Neural progenitor cell (in vitro differentiated cells): ENCODE measurements around the gene ERICH4. TPM values are rescaled to one million over a fixed set of nuclear protein-coding genes. Genes with fewer than 3 reads are reported as not detected.
"Not testable (repeated sequence)": the region's sequence is repeated elsewhere in the genome, so short reads cannot be mapped to it uniquely, and the experiment has no call there.

Experiments used
- DNase-seq: peaks from one replicate; pipeline ENCODE4 v3.0.0-alpha.2; 2016; ENCODE audit warnings: low spot score
- H2AFZ ChIP-seq: fragments of 200-600 bp; sonication (generic); replicated peaks from 2 replicates; pipeline ENCODE4 v1.6.1; 2016; ENCODE audit warnings: antibody characterized with exemption
- H3F3A ChIP-seq: fragments of 200-600 bp; sonication (generic); 2 replicates; pipeline ENCODE4 v1.6.1; 2016; ENCODE audit warnings: antibody characterized with exemption, low read depth
- H3K27ac ChIP-seq: fragments of 200-600 bp; sonication (generic); 2 replicates; pipeline ENCODE4 v1.5.1; 2016; ENCODE audit warnings: mild to moderate bottlenecking
- H3K27me3 ChIP-seq: fragments of 200-600 bp; sonication (generic); 2 replicates; pipeline ENCODE4 v1.6.1; 2016; ENCODE audit warnings: mild to moderate bottlenecking, moderate library complexity
- H3K36me3 ChIP-seq: fragments of 200-600 bp; sonication (generic); 2 replicates; pipeline ENCODE4 v1.5.1; 2016
- H3K4me1 ChIP-seq: fragments of 200-600 bp; sonication (generic); 2 replicates; pipeline ENCODE4 v1.6.1; 2016; ENCODE audit warnings: mixed run types
- H3K4me2 ChIP-seq: fragments of 200-600 bp; sonication (generic); 2 replicates; pipeline ENCODE4 v1.6.1; 2016
- H3K4me3 ChIP-seq: fragments of 200-600 bp; sonication (generic); 2 replicates; pipeline ENCODE4 v1.5.1; 2016
- H3K79me2 ChIP-seq: fragments of 200-600 bp; sonication (generic); 2 replicates; pipeline ENCODE4 v1.6.1; 2016; ENCODE audit warnings: low read depth
- H3K9ac ChIP-seq: fragments of 200-600 bp; sonication (generic); 2 replicates; pipeline ENCODE4 v1.6.1; 2016
- H3K9me3 ChIP-seq: fragments of 200-600 bp; sonication (generic); 2 replicates; pipeline ENCODE4 v1.5.1; 2016; ENCODE audit warnings: low read depth
- H4K20me1 ChIP-seq: fragments of 200-600 bp; sonication (generic); 2 replicates; pipeline ENCODE4 v1.6.1; 2016; ENCODE audit warnings: low read depth
- H3K27ac Mint-ChIP-seq: 3 replicates; pipeline ENCODE4 v1.8.0; 2021; ENCODE audit warnings: mixed read lengths
- H3K27me3 Mint-ChIP-seq: 2 replicates; pipeline ENCODE4 v1.8.0; 2022; ENCODE audit warnings: low read depth, mild to moderate bottlenecking, inconsistent platforms, moderate library complexity, mixed read lengths; ENCODE audit not compliant: insufficient read depth
- H3K36me3 Mint-ChIP-seq: 3 replicates; pipeline ENCODE4 v1.8.0; 2021; ENCODE audit warnings: mixed read lengths
- H3K4me1 Mint-ChIP-seq: 3 replicates; pipeline ENCODE4 v1.8.0; 2021; ENCODE audit warnings: mixed read lengths
- H3K4me3 Mint-ChIP-seq: 3 replicates; pipeline ENCODE4 v1.8.0; 2021; ENCODE audit warnings: mild to moderate bottlenecking, moderate library complexity, mixed read lengths
- H3K9me3 Mint-ChIP-seq: 3 replicates; pipeline ENCODE4 v1.8.0; 2020; ENCODE audit warnings: mixed read lengths
- CTCF ChIP-seq: fragments of 200-600 bp; sonication (generic); IDR thresholded peaks from 2 replicates; pipeline ENCODE4 v1.5.1; 2017; ENCODE audit warnings: antibody characterized with exemption, mild to moderate bottlenecking
- EZH2 ChIP-seq: fragments of 200-600 bp; sonication (generic); IDR thresholded peaks from 2 replicates; pipeline ENCODE4 v1.6.1; 2017; ENCODE audit warnings: antibody characterized with exemption, mild to moderate bottlenecking, moderate library complexity
- EZH2phosphoT487 ChIP-seq: fragments of 200-600 bp; sonication (generic); IDR thresholded peaks from 2 replicates; pipeline ENCODE4 v1.6.1; 2017; ENCODE audit warnings: antibody characterized with exemption
- small RNA-seq: library from RNA; depleted of rRNA; stranded (forward); fragments of <200 nt; gene quantifications from one replicate; pipeline ENCODE3, GENCODE V24; 2015
- total RNA-seq: library from RNA; depleted of rRNA; stranded (reverse); fragments of >200 nt; gene quantifications from 2 replicates; pipeline ENCODE4 v1.2.3, GENCODE V29; 2015; ENCODE audit warnings: low replicate concordance

Gene ERICH4
- total RNA-seq, 1 donor from 2014 or later = not detected

GRCh38 chr19:41480336-41480735, 37.4 kb downstream of the ERICH4 start:
- Histone ChIP-seq H3K36me3 (no peaks in the 10 kb centered on the region), H3K4me2 (no peak overlapping the region), H3K4me1 (no peaks in the 10 kb centered on the region), H3K4me3 (no peak overlapping the region), H3K9ac (no peak overlapping the region), H3F3A (no peaks in the 10 kb centered on the region), H3K9me3 (no peaks in the 10 kb centered on the region), H3K27ac (no peak overlapping the region), H3K27me3 (no peaks in the 10 kb centered on the region), H2AFZ (no peak overlapping the region), H4K20me1 (no peaks in the 10 kb centered on the region), H3K79me2 (no peaks in the 10 kb centered on the region)
- DNase-seq = no peak
- H3K27ac Mint-ChIP-seq = no peak overlapping the region
- peaks cover 9% of the 10 kb centered on the region for H3K9me3 Mint-ChIP-seq
- no peak overlapping the region for H3K4me3 Mint-ChIP-seq
- H3K27me3 Mint-ChIP-seq = peaks cover 19% of the 10 kb centered on the region
- H3K36me3 Mint-ChIP-seq = no peaks in the 10 kb centered on the region
- H3K4me1 Mint-ChIP-seq = no peaks in the 10 kb centered on the region
- no peak for TF ChIP-seq CTCF

GRCh38 chr19:41484822-41485221, 41.9 kb downstream of the ERICH4 start:
- Histone ChIP-seq H2AFZ (no peak overlapping the region), H3K9me3 (no peaks in the 10 kb centered on the region), H3K27ac (no peak overlapping the region), H3K9ac (no peak overlapping the region), H3K79me2 (no peaks in the 10 kb centered on the region), H3F3A (no peaks in the 10 kb centered on the region), H3K36me3 (no peaks in the 10 kb centered on the region), H3K4me2 (no peak overlapping the region), H3K4me3 (no peak overlapping the region), H3K4me1 (no peaks in the 10 kb centered on the region), H4K20me1 (no peaks in the 10 kb centered on the region), H3K27me3 (no peaks in the 10 kb centered on the region)
- H3K4me3 Mint-ChIP-seq = no peak overlapping the region
- no peaks in the 10 kb centered on the region for H3K36me3 Mint-ChIP-seq
- no peak for DNase-seq
- no peak overlapping the region for H3K27ac Mint-ChIP-seq
- TF ChIP-seq EZH2 (no peak), CTCF (no peak), EZH2phosphoT487 (no peak)
- H3K9me3 Mint-ChIP-seq = peaks cover 13% of the 10 kb centered on the region
- no peaks in the 10 kb centered on the region for H3K4me1 Mint-ChIP-seq
- H3K27me3 Mint-ChIP-seq = peaks cover 6% of the 10 kb centered on the region

DNA sequence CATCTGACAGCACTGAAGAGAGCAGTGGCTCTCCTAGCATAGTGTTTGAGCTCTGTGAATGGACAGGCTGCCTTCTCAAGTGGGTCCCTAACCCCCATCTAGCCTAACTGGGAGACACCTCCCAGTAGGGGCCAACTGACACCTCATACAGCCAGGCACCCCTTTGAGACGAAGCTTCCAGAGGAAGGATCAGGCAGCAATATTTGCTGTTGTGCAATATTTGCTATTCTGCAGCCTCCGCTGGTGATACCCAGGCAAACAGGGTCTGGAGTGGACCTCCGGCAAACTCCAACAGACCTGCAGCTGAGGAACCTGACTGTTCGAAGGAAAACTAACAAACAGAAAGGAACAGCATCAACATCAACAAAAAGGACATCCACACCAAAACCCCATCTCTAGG, 44.0 kb downstream of the ERICH4 start:
- peaks cover 11% of the 10 kb centered on the region for H3K9me3 Mint-ChIP-seq
- not testable (repeated sequence) for H2AFZ ChIP-seq, H3K4me3 Mint-ChIP-seq, H3K27ac Mint-ChIP-seq, H4K20me1 ChIP-seq, H3F3A ChIP-seq, H3K36me3 Mint-ChIP-seq, H3K4me1 ChIP-seq, H3K4me3 ChIP-seq, H3K4me2 ChIP-seq, H3K9me3 ChIP-seq, H3K9ac ChIP-seq, DNase-seq, H3K27me3 Mint-ChIP-seq, H3K27ac ChIP-seq, H3K27me3 ChIP-seq, H3K4me1 Mint-ChIP-seq, H3K79me2 ChIP-seq, H3K36me3 ChIP-seq

- Histone ChIP-seq H3K27ac (no peak overlapping the region), H3K36me3 (no peaks in the 10 kb centered on the region), H3K79me2 (no peaks in the 10 kb centered on the region), H4K20me1 (no peaks in the 10 kb centered on the region), H3K9me3 (no peaks in the 10 kb centered on the region), H3K4me2 (no peak overlapping the region), H3K4me1 (no peaks in the 10 kb centered on the region), H2AFZ (no peak overlapping the region), H3K27me3 (no peaks in the 10 kb centered on the region), H3K4me3 (no peak overlapping the region), H3K9ac (no peak overlapping the region), H3F3A (no peaks in the 10 kb centered on the region)
- Mint-ChIP-seq H3K27ac (no peak overlapping the region), H3K9me3 (no peaks in the 10 kb centered on the region), H3K36me3 (no peaks in the 10 kb centered on the region), H3K27me3 (peaks cover 5% of the 10 kb centered on the region), H3K4me1 (no peaks in the 10 kb centered on the region), H3K4me3 (no peak overlapping the region)
- DNase-seq = no peak
- no peak for TF ChIP-seq CTCF
- TF ChIP-seq EZH2 = no peak
- TF ChIP-seq EZH2phosphoT487 = no peak
These were observed 49.9 kb downstream of the ERICH4 start for GRCh38 chr19:41492843-41493242.

Small RNA genes within 50 kb of the gene (small RNA-seq; reads per million reads assigned to genes)
- not detected for gene RF00017

Other genes with a start within 250 kb of the ERICH4 start
- 2.0 and 8.3 TPM in 2 replicates for gene CYP2S1, start 249.9 kb upstream of the ERICH4 start, total RNA-seq
- gene AXL, start 223.9 kb upstream of the ERICH4 start, total RNA-seq = 24.7 and 45.6 TPM in 2 replicates
- 126 and 188 TPM in 2 replicates for gene HNRNPUL1, start 178.8 kb upstream of the ERICH4 start, total RNA-seq
- gene CCDC97, start 133.0 kb upstream of the ERICH4 start, total RNA-seq = 14.1 and 19.1 TPM in 2 replicates
- gene TGFB1, start 89.2 kb upstream of the ERICH4 start, total RNA-seq = 0.65 and 1.3 TPM in 2 replicates
- 2.5 and 5.5 TPM in 2 replicates for gene B9D2, start 79.0 kb upstream of the ERICH4 start, total RNA-seq
- gene TMEM91, start 66.6 kb upstream of the ERICH4 start, total RNA-seq = 4.5 and 10.7 TPM in 2 replicates
- 10.3 and 26.0 TPM in 2 replicates for gene EXOSC5, start 45.8 kb upstream of the ERICH4 start, total RNA-seq
- 25.7 and 62.8 TPM in 2 replicates for gene BCKDHA, start 45.3 kb upstream of the ERICH4 start, total RNA-seq
- gene B3GNT8, start 15.8 kb upstream of the ERICH4 start, total RNA-seq = 1.3 TPM in 1 of 2 replicates, not detected in the other
- 39.8 and 89.4 TPM in 2 replicates for gene DMAC2, start 3.2 kb upstream of the ERICH4 start, total RNA-seq
- 0.19 TPM in 1 of 2 replicates, not detected in the other for gene CEACAM21, start 133.0 kb downstream of the ERICH4 start, total RNA-seq
- not detected in 2 replicates for gene CEACAM4, start 183.9 kb downstream of the ERICH4 start, total RNA-seq
- gene CEACAM7, start 245.1 kb downstream of the ERICH4 start, total RNA-seq = not detected in 2 replicates